Measurements from ENCODE around the gene CCL13.

CCL13 gene

DNA sequence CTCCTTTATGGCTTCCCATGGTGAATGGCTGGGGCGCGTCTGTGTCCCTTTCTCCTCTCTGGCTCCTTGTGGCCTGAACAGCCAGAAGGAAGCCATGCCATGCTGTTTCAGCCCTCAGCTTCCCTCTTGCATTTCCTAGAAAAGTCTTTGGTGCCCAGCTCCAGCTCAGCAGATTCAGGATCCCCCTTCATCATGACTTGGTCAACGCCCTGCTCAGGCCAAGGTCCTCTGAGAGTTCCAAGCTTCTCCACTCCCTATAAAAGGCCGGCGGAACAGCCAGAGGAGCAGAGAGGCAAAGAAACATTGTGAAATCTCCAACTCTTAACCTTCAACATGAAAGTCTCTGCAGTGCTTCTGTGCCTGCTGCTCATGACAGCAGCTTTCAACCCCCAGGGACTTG, at the start of gene CCL13:
CCL13 (plus strand) TSS at position 287 of the 400 bp plus-strand sequence; CDS start at position 334, 47 bp downstream.
- H3K27ac ChIP-seq = no peak within 1 kb of the TSS
- TF ChIP-seq, protein P1, sequence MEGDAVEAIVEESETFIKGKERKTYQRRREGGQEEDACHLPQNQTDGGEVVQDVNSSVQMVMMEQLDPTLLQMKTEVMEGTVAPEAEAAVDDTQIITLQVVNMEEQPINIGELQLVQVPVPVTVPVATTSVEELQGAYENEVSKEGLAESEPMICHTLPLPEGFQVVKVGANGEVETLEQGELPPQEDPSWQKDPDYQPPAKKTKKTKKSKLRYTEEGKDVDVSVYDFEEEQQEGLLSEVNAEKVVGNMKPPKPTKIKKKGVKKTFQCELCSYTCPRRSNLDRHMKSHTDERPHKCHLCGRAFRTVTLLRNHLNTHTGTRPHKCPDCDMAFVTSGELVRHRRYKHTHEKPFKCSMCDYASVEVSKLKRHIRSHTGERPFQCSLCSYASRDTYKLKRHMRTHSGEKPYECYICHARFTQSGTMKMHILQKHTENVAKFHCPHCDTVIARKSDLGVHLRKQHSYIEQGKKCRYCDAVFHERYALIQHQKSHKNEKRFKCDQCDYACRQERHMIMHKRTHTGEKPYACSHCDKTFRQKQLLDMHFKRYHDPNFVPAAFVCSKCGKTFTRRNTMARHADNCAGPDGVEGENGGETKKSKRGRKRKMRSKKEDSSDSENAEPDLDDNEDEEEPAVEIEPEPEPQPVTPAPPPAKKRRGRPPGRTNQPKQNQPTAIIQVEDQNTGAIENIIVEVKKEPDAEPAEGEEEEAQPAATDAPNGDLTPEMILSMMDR (conservative IDR thresholded peaks at IDR 0.05; ENCODE audit: low read depth) = no peak
- ChIA-PET CTCF (interaction anchor here (1.7 kb wide), 1 partner anchor 155 kb away, joined by 4 read pairs; no protein-coding TSS in a partner anchor), POLR2A (ENCODE audit: low non-redundant PET) (no interaction called here)
- DNase-seq (ENCODE audit: low spot score) = no peak

DNA sequence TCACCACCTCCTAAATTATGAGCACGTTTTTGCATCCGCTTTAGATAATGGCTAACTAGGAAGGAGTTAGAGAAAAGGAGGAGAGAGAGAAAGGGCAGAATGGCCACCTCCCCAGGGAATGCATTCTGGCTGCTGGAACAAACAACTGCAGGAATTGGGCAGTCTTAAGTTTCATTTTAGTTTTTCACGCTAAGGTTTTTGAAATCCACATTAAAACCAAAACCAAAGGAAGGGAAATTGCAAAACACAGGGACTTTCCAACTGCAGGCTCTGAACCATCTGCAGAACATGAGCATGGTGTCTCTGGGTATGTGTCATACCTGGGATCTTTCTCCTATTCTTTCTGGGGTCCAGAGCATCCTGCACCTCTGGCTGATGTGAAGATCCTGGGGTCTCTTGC, 49.2 kb upstream of the CCL13 start:
- CTCF ChIA-PET = interaction anchor here (2.1 kb wide), 1 partner anchor 55 kb away, joined by 12 read pairs; no protein-coding TSS in a partner anchor
- DNase-seq (ENCODE audit: low spot score) = no peak
- H3K27ac ChIP-seq = no peak overlapping the region
- TF ChIP-seq, protein P1 (conservative IDR thresholded peaks at IDR 0.05; ENCODE audit: low read depth) = no peak
- POLR2A ChIA-PET (ENCODE audit: low non-redundant PET) = no interaction called here

DNA sequence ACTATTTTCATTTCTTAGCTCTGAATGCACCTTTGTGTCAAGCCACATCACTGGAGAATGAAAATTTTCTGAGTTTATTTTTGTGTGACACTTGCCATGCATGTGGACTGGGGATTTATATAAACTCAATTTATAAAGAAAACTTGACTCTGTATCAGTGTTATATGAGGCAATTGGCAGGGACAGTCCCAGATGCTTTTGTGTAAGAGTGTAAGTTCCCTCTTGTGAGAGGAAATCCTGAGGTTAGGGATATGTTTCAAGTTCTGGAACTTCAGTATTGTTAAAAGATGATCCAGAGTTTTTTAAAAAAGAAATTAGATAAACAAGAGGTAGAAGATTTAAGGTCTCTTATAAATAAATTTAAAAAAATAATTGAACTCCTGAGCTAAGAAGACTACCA, 47.9 kb upstream of the CCL13 start:
- CTCF ChIA-PET = no interaction called here
- H3K27ac ChIP-seq = no peak overlapping the region
- no peak for DNase-seq (ENCODE audit: low spot score)
- POLR2A ChIA-PET (ENCODE audit: low non-redundant PET) = no interaction called here
- TF ChIP-seq, protein P1 (conservative IDR thresholded peaks at IDR 0.05; ENCODE audit: low read depth) = no peak

DNA sequence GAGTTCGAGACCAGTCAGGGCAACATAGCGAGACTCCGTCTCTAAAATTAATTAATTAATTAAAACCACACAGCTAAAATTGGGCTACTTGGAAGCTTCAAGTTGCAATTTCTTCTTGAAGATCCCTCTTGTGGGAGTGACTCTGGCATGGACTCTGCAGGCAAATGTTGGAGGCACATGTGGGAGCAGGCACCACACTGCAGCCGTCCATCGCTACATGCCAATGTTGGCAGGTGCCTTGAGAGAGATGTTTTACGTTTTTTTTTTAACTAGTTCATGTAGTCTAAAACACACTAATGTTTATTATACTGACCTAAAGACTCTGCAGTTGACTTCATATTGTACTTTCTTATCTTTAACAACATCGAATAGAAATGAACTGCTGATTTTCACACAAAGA, 45.0 kb upstream of the CCL13 start:
- no peak for DNase-seq (ENCODE audit: low spot score)
- ChIA-PET POLR2A (ENCODE audit: low non-redundant PET) (no interaction called here), CTCF (interaction anchor here (1.6 kb wide), 1 partner anchor 50 kb away, joined by 5 read pairs; no protein-coding TSS in a partner anchor)
- H3K27ac ChIP-seq = no peak overlapping the region
- TF ChIP-seq, protein P1 (conservative IDR thresholded peaks at IDR 0.05; ENCODE audit: low read depth) = no peak

DNA sequence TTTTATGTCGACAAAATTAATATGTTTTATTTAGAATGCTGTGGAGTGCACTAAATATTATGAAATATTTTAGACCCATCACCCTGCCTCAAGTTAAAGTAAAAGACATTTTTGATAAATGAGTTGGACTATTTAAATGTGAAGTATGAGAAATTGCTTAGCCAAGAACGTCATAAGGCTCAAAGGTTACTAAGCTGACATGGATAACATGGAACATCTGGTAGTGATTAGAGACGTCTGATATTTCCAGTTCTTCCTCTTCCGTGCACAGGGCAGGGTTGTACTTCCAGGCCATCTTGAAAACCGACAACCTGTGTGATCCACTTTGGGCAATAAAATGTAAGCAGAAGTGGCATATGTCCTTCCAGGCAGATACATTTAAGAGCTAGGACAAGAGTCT, 44.2 kb upstream of the CCL13 start:
- TF ChIP-seq, protein P1 (conservative IDR thresholded peaks at IDR 0.05; ENCODE audit: low read depth) = no peak
- DNase-seq (ENCODE audit: low spot score) = no peak
- ChIA-PET POLR2A (ENCODE audit: low non-redundant PET) (no interaction called here), CTCF (interaction anchor here (1.6 kb wide), 1 partner anchor 50 kb away, joined by 5 read pairs; no protein-coding TSS in a partner anchor)
- H3K27ac ChIP-seq = no peak overlapping the region

DNA sequence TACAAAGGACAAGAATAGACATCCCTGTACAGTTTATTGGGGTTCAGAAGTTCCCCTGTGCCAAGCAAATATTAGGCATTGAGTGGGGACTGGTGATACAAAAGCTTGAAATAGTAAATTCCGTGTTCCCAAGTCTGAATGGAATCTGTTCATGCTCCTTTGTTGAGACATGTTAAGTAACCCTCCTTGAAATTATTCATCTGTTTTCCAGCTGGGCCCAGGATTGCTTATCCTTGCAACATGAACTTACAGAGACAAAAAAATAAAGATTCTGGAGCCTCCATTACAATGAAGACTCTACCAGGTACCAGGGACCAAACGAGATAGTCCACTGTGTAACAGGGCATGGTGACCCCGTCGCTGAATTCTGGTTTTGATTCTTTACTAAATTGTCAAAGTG, 43.1 kb upstream of the CCL13 start:
- ChIA-PET POLR2A (ENCODE audit: low non-redundant PET) (interaction anchor here (0.6 kb wide), 1 partner anchor 198 kb away, joined by 3 read pairs; no protein-coding TSS in a partner anchor), CTCF (interaction anchor here (0.6 kb wide), 2 partner anchors 949 to 998 kb away, joined by 3 to 4 read pairs; no protein-coding TSS in a partner anchor)
- TF ChIP-seq, protein P1 (conservative IDR thresholded peaks at IDR 0.05; ENCODE audit: low read depth) = no peak
- DNase-seq (ENCODE audit: low spot score) = no peak
- H3K27ac ChIP-seq = no peak overlapping the region
